SK-N-SH treated with all-trans-retinoic acid at 6 μM for 48 hours (cell line): ENCODE results near the gene MCU.

Experiments
- ZC3H10 ChIP-seq: fragments of 250-450 bp; sonication (Bioruptor Pico); IDR thresholded peaks from 2 replicates; pipeline ENCODE4 v1.5.1; 2021; ENCODE audit warnings: mild to moderate bottlenecking, moderate library complexity
- ZFP3 ChIP-seq: fragments of 250-450 bp; sonication (Bioruptor Pico); IDR thresholded peaks from 2 replicates; pipeline ENCODE4 v1.5.0; 2020; ENCODE audit warnings: mild to moderate bottlenecking, moderate library complexity
- ZNF565 ChIP-seq: fragments of 450-650 bp; formaldehyde crosslinking; conservative IDR thresholded peaks from 2 replicates; pipeline ENCODE4 v1.5.0; 2020; ENCODE audit warnings: low read depth, mild to moderate bottlenecking, moderate library complexity
- TF ChIP-seq, protein P1 (sequence below): fragments of 250-450 bp; sonication (Bioruptor Pico); IDR thresholded peaks from 2 replicates; pipeline ENCODE4 v1.5.0; 2020; ENCODE audit warnings: mild to moderate bottlenecking, moderate library complexity
- TF ChIP-seq, protein P2 (sequence below): fragments of 250-450 bp; sonication (Bioruptor Pico); IDR thresholded peaks from 2 replicates; pipeline ENCODE4 v1.5.1; 2020; ENCODE audit warnings: low read depth, mild to moderate bottlenecking, moderate library complexity

DNA sequence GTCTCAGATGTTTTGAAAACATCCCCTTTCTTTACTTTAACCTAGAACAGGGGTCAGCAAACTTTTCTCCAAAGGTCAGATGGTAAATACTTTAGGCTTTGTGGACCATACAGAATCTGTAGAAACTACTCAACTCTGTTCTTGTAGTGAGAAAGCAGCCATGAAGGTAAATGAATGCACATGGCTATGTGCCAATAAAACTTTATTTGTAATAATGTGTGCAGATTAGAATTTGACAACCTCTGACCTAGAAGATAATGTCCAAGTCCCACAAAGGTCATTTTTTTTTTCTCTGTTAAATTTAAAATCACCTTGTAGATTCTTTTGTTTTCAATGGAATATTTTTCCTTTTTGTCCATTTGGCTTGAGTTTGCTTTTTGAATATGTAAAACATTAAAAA, 218.8 kb downstream of the MCU start:
- TF ChIP-seq ZNF565, result no peak
- TF ChIP-seq ZC3H10, result no peak
- TF ChIP-seq, protein P1, sequence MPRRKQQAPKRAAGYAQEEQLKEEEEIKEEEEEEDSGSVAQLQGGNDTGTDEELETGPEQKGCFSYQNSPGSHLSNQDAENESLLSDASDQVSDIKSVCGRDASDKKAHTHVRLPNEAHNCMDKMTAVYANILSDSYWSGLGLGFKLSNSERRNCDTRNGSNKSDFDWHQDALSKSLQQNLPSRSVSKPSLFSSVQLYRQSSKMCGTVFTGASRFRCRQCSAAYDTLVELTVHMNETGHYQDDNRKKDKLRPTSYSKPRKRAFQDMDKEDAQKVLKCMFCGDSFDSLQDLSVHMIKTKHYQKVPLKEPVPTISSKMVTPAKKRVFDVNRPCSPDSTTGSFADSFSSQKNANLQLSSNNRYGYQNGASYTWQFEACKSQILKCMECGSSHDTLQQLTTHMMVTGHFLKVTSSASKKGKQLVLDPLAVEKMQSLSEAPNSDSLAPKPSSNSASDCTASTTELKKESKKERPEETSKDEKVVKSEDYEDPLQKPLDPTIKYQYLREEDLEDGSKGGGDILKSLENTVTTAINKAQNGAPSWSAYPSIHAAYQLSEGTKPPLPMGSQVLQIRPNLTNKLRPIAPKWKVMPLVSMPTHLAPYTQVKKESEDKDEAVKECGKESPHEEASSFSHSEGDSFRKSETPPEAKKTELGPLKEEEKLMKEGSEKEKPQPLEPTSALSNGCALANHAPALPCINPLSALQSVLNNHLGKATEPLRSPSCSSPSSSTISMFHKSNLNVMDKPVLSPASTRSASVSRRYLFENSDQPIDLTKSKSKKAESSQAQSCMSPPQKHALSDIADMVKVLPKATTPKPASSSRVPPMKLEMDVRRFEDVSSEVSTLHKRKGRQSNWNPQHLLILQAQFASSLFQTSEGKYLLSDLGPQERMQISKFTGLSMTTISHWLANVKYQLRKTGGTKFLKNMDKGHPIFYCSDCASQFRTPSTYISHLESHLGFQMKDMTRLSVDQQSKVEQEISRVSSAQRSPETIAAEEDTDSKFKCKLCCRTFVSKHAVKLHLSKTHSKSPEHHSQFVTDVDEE, result no peak
- TF ChIP-seq ZFP3, result no peak
- TF ChIP-seq, protein P2, sequence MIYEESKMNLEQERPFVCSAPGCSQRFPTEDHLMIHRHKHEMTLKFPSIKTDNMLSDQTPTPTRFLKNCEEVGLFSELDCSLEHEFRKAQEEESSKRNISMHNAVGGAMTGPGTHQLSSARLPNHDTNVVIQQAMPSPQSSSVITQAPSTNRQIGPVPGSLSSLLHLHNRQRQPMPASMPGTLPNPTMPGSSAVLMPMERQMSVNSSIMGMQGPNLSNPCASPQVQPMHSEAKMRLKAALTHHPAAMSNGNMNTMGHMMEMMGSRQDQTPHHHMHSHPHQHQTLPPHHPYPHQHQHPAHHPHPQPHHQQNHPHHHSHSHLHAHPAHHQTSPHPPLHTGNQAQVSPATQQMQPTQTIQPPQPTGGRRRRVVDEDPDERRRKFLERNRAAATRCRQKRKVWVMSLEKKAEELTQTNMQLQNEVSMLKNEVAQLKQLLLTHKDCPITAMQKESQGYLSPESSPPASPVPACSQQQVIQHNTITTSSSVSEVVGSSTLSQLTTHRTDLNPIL (CRISPR knock-in tag), result no peak
